HEK293 (cell line): ENCODE data around the gene AVEN.

ENCODE experiments used
- CTCF ChIP-seq: fragments of 450-650 bp; formaldehyde crosslinking; IDR thresholded peaks from 2 replicates; pipeline ENCODE4 v1.5.1; 2016; ENCODE audit warnings: missing biosample characterization, missing genetic modification characterization
- OSR2 ChIP-seq: fragments of 450-650 bp; formaldehyde crosslinking; IDR thresholded peaks from 2 replicates; pipeline ENCODE4 v1.5.1; 2016; ENCODE audit warnings: missing biosample characterization, missing genetic modification characterization
- PATZ1 ChIP-seq: fragments of 450-650 bp; formaldehyde crosslinking; IDR thresholded peaks from 2 replicates; pipeline ENCODE4 v1.5.1; 2016; ENCODE audit warnings: missing biosample characterization, missing genetic modification characterization
- SETDB1 ChIP-seq: IDR thresholded peaks from one replicate; pipeline ENCODE4 v1.6.1; 2017; ENCODE audit warnings: mild to moderate bottlenecking, low read length, moderate library complexity, mixed read lengths; ENCODE audit not compliant: insufficient read length
- TCF7L2 ChIP-seq: IDR thresholded peaks from 2 replicates; pipeline ENCODE4 v1.6.1; 2011; ENCODE audit warnings: low read depth, mild to moderate bottlenecking, inconsistent platforms, low read length, moderate library complexity, borderline replicate concordance
- TSHZ1 ChIP-seq: fragments of 450-650 bp; formaldehyde crosslinking; IDR thresholded peaks from 2 replicates; pipeline ENCODE4 v1.5.1; 2016; ENCODE audit warnings: missing biosample characterization, missing genetic modification characterization, borderline replicate concordance
- YY1 ChIP-seq: fragments of 450-650 bp; formaldehyde crosslinking; IDR thresholded peaks from 2 replicates; pipeline ENCODE4 v1.5.1; 2018; ENCODE audit warnings: missing biosample characterization, missing genetic modification characterization
- ZNF133 ChIP-seq: fragments of 450-650 bp; formaldehyde crosslinking; IDR thresholded peaks from 2 replicates; pipeline ENCODE4 v1.5.1; 2016; ENCODE audit warnings: missing biosample characterization, missing genetic modification characterization
- ZNF274 ChIP-seq, 2 experiments: fragments of 200-500 bp in 1 of 2; fragments of 450-650 bp in 1 of 2; sonication (Bioruptor generic) in 1 of 2; formaldehyde crosslinking in 1 of 2; IDR thresholded peaks; 2 replicates each; pipeline versions ENCODE4 v1.5.1 to v1.6.1; 2014 to 2016; ENCODE audit warnings: borderline replicate concordance in 1 of 2, inconsistent platforms in 1 of 2, low read length in 1 of 2, missing biosample characterization in 1 of 2, missing genetic modification characterization in 1 of 2
- ZNF394 ChIP-seq: fragments of 450-650 bp; formaldehyde crosslinking; IDR thresholded peaks from 2 replicates; pipeline ENCODE4 v1.5.1; 2016; ENCODE audit warnings: missing biosample characterization, missing genetic modification characterization, mild to moderate bottlenecking, moderate library complexity, borderline replicate concordance
- ZNF629 ChIP-seq: fragments of 450-650 bp; formaldehyde crosslinking; IDR thresholded peaks from 2 replicates; pipeline ENCODE4 v1.5.1; 2017; ENCODE audit warnings: missing biosample characterization, missing genetic modification characterization
- ZSCAN23 ChIP-seq: fragments of 450-650 bp; formaldehyde crosslinking; IDR thresholded peaks from 2 replicates; pipeline ENCODE4 v1.5.1; 2016; ENCODE audit warnings: missing biosample characterization, missing genetic modification characterization

- TF ChIP-seq TSHZ1 (no peak), ZNF274 (IDR thresholded peaks at IDR 0.05; ENCODE audit: low read length) (no peak), ZNF274 (tag by site-specific recombination; IDR thresholded peaks at IDR 0.05; ENCODE audit: borderline replicate concordance) (no peak), CTCF (tag by site-specific recombination) (no peak), TCF7L2 (no peak), PATZ1 (tag by site-specific recombination) (no peak), YY1 (tag by site-specific recombination) (no peak), ZSCAN23 (tag by site-specific recombination) (no peak), ZNF394 (no peak), ZNF629 (tag by site-specific recombination) (no peak), OSR2 (tag by site-specific recombination) (no peak), SETDB1 (no peak), ZNF133 (no peak)
These were observed 216.5 kb downstream of the AVEN start for GRCh38 chr15:33822479-33822878.
